ENCODE data around the gene MAP2.

DNA sequence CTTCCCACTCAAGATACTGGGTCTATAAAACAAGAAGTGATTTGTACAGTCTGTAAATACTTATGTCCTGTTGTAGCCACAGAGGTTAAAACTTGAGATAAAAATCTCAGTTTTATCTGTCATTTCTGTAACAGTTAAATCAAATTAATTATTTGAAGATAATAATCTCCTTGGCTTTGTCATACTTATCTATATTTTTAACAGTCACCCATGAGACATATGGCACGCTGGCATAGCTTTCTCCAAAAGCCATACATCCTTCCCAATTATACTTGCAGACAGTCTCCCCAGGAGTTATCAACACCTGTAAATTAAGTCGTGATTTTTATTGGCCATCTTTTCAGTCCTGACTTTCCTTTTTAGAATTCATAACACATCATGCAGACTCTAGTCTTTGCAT is 278.9 kb downstream of the MAP2 start:
- TF ChIP-seq, protein P1, sequence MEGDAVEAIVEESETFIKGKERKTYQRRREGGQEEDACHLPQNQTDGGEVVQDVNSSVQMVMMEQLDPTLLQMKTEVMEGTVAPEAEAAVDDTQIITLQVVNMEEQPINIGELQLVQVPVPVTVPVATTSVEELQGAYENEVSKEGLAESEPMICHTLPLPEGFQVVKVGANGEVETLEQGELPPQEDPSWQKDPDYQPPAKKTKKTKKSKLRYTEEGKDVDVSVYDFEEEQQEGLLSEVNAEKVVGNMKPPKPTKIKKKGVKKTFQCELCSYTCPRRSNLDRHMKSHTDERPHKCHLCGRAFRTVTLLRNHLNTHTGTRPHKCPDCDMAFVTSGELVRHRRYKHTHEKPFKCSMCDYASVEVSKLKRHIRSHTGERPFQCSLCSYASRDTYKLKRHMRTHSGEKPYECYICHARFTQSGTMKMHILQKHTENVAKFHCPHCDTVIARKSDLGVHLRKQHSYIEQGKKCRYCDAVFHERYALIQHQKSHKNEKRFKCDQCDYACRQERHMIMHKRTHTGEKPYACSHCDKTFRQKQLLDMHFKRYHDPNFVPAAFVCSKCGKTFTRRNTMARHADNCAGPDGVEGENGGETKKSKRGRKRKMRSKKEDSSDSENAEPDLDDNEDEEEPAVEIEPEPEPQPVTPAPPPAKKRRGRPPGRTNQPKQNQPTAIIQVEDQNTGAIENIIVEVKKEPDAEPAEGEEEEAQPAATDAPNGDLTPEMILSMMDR (IDR thresholded peaks at IDR 0.05), result no peak
- TF ChIP-seq POLR2A (IDR thresholded peaks at IDR 0.05), result no peak
